Endothelial cell of hepatic sinusoid (primary cell): ENCODE data around the gene MYH15.

Experiments used
- in situ Hi-C: cut with HindIII; loops from 2 replicates; pipeline ENCODE4 v1.10.0; 2017; ENCODE audit warnings: low sequenced_read_pairs

MYH15 gene

DNA sequence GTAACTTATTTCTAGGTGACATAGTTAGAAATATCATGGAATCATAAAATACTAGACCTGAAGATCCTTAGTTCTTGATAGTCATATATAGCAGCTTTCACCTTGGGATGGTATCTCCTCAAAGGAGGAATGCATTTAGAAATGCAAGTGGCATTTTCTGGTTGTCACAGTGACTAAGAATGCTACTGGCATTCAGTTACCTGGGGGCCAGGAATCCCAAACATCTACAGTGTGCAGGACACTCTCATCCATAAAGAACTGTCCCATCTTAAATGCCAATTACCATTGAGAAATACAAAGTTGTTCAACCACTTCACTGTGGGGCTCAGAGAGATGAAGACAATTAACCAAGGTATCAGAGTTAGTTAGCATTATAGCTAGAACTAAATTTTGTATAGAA, 36.7 kb downstream of the MYH15 start:
- in situ Hi-C loops = no loop called here

DNA sequence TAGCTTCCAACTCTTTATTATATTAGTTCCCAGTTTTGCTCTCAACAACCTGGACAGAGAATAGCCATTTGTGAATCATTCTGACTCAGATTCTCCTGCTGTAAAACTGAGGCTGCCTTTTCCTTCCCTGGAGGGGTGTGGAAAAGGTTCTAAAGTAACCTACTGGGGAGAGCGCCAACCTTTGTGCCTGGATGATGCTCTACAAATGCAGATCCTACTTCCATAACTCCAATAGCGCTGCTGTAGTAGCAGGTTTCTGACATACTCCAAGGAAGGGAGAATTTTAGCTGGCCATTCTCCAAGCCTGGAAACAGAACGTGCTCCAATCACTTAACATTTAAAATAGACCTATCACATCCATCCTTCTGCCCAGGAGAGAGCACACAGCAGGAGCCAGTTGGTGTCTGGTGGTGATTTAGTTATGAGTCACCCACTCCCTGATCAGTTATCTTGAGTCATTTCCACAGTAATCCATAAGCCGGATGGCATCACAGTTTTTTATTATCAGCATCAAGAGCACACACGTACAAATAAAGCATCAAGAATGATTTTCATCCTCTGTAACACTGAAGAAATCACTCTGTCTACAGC, 38.3 kb downstream of the MYH15 start:
- in situ Hi-C loops = no loop called here

DNA sequence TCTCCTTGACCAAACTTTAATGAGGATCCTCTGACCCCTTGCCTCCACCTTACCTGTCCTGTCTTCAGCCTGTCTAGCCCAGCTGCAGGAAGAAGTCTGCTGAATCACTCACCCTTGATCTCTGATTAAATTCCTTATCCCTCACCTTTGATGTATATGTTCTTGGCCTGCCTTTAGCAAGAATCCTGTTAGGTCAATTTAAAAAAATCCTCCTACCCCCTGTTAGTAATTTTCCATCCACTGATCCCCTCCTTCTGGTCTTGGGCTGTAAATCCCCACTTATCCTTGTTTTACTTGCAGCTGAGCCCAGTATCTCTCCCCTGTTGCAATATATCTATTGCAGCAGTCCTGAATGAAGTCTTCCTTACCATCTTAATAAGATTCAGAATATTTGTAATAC, 39.0 kb downstream of the MYH15 start:
- in situ Hi-C loops = no loop called here

DNA sequence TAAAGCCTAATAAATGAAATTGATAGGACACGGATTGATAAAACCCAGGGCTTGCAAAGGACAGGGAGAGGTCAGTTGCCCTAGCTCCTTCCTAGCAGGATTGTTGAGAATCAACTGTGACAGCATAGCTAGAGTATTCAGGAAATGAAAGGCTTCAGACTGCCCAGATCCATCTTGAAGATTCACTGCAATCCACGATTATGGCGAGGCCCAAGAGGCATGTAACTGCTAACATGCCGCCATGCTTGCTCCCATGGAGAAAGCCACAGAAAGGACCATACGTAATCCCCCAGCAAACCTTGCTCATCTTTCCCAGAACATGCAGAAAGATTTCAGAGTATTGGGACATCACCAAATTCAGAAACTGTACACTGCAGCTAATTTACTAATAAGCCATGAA, 41.3 kb downstream of the MYH15 start:
- in situ Hi-C loops = no loop called here

DNA sequence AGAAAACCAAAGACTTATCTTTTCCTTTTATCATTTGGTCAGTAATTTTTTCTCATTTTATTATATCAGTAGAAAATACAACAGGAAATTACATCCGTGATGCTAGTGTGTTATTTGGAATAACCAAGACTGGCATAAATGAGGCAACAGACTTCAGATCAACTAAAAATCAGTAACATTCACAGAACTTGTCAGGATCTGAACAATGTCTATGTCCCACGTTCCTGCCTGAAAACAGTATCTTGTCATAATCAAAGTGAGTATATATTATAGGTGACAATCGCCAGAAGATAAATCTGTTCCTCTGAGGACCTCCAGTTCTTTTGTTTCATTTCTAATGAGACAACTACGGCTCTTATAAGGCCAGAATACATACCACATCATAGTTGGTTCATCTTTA, 41.8 kb downstream of the MYH15 start:
- in situ Hi-C loops = no loop called here

DNA sequence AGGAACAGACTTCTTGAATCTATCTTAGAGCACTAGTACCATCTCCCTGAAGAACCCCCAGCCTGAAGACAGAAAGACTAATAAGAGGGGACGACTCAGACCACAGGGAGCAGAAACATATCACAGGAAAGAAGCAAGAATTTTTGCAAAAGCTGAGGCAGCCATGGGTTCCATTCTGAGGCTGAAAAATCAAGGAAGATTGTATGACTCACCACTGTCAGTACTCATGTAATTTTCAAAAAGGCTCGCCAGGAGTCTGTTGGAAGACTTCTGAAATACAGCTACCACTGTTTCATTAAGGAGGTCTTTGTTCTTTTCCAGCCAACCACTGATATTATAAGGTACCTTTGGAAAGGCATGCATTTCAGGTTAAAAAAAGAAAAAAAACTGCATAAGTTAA, 47.5 kb downstream of the MYH15 start:
- in situ Hi-C loops = no loop called here

DNA sequence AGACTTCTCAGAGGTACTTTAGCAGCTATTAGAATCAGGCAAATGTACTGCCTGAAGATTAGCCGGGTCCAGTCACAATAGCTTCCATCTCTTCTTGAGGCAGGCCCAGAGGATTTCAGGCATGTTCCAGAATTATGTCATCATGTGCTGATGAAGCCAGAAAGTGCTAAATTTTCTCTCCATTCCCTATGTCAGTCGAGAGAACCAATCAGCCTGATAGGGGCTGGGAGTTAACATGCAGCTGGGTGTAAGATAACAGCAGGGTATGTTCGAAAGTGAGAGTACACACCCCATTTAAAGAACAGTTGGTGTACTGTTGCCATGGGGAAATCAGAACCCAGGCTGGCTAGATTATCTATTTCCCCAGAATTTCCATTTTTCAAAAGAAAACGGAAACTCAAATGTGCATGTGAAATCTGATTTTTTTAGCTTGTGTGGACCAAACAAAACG, 48.7 kb downstream of the MYH15 start:
- in situ Hi-C loops = no loop called here

DNA sequence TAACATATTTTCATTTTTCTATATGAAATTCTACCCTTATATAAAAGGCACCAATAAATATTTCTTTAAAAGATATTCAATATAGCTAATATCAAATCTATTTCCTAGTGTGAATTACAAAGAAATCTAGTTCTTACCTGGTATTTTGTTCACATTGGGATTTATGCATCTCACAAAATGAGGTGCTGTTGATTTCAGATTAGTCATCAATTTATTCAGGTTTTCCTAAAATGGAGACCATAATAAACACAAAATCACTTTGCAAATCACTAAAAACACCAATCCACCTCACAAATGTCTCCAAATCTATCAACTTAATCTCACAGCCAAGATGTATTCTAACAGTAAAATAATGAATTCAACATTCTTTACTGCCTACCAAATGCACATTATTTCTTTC, 51.2 kb downstream of the MYH15 start:
- in situ Hi-C loops = no loop called here

DNA sequence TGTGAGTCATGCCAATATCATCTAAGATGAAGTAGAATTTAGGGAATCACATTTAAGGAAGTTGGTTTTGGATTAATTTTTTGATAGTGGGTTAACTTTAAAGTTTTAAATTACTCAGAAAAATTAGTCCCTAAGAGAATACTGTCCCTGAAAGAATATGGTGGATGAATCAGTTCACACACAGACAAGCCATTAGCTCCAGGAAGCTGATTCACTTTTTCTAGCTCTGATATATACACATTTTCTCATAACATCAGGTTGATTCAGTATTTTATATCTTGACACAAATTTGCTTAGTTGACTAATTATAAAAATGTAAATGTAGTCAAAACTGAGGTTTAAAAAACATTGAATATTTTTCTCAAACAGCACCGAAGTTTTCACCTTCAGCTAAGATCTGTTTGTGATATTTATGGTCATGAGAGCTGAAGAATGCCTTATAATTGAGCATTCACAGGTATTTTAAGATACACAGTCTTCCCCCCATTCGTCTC, 55.1 kb downstream of the MYH15 start:
- in situ Hi-C loops = no loop called here

DNA sequence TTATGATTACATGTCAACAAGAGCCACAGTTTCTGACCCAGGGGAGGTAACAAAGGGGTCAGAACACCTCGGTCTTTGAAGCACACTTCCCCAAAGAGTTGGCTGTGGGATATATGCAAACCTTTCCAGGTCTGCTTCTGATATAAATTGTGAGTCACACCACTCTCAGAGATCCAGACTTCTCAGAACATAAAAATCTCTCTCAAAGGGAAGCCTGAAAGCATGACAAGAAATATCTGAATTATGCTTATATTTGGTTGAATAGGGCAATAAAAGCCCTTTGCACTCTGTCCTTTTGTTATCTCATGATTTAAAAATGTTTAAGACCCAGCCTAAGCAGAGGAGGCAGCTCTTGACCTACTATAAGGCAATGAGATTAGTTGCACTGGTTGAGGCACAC, 56.8 kb downstream of the MYH15 start:
- in situ Hi-C loops = no loop called here

DNA sequence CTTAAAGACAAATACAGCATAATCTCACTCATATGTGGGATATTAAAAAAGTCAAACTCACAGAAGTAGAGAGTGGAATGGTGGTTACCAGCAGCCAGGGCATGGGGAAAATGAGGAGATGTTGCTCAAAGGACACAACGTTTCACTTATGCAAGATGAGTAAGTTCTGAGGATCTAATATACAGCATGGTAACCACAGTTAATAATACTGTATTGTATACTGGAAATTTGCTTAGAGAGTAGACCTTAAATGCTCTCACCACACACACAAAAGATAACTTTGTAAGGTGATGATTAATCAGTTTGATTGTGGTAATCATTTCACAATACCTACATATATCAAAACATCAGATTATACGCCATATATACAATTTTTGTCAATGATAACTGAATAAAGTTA, 60.0 kb downstream of the MYH15 start:
- in situ Hi-C loops = no loop called here

DNA sequence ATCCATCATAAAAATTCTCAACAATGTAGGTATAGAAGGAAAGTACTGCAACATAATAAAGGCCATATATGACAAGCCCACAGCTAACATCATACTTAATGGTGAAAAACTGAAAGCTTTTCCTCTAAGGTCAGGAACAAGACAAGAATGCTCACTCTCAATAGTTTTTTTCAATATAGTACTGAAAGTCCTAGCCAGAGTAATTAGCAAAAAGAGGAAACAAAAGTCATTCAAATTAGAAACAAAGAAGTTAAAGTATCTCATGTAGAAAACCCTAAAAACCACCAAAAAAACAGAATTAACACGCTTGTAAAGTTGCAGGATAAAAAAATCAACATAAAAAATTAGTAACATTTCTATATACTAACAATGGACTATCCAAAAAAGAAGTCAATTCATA, 61.8 kb downstream of the MYH15 start:
- in situ Hi-C loops = no loop called here

DNA sequence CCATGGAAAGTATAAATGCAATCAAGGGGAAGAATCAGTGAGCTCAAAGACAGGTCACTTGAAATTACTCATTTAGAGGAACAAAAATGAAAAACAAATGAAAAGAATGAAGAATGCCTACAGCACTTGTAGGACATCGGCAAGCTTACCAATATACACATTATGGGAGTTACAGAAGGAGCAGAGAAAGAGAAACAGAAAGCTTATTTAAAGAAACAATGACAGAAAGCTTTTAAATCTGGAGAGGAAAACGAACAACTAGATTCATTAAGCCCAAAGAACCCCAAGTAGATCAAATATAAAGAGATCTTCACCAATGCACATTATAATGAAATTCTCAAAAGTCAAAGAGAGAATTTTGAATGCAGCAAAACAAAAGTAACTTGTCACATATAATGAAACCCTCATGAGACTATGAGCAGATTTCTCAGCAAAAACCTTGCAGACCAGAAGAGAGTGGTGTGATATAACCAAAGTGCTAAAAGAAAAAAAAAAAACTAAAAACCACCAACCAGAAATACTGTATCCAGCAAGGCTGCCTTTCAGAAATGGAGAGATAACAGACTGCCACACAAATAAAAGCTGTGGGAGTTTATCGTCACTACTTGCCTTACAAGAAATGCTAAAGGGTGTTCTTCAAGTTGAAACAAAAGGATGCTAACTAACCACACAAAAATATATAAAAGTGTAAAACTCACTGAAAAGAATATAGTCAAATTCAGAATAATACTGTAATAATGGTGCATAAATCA, 63.1 kb downstream of the MYH15 start:
- in situ Hi-C loops = no loop called here

DNA sequence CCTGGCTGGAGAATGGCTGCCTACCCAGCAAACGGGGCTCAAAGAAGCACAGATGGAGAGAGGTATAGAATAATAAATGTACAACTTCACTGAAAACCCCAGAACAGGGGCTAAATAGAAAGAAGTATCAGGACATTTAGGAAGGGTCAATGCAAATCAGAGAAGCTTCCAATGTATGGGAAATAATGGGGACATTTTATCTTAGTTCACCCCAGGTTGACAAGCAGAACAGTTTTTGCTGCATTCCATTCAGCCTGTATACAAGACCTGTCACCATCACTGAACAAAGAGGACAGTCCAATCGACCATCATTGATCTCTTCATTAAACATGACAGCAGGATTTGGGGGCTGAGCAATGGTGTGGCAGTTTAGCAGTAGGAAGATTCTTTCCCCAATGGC, 68.1 kb downstream of the MYH15 start:
- in situ Hi-C loops = no loop called here

DNA sequence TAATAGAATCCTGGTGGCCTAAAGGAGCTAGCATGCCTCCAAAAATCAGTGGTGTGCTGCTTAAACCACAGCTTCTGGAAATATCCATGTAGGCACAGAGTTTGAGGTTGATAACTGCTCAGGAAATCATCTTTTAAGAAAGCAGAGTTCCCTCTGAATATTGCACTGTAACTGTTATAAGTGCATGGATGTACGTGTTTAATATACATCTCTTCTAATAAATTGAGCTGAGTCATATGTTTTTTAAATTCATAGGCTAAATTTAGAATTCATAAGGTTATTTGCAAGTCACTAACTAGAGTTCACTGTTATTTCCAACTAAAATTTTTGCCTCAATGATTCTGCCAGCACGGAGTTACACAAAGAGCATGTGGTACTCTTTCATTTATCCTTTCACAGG, 68.9 kb downstream of the MYH15 start:
- in situ Hi-C loops = no loop called here

DNA sequence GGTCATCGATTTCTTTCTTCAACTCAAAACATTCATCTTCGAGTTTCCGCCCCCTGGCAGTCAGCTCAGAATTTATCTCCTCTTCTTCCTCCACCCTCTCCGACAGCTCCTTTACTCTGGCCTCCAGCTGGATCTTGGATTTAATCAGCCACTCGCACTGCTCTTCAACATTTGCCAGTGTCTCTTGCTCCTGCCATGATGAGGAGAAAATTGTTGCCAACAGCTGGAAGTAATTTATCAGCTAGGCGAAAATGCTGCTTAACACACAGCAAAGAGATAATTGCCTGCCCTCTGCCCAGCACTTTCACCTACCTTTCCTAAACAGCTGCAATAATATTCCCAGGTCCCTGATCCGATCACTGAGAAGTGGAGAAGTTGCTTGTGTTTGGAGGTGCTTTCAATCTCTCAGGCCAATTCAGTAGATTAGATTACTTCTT, 69.3 kb downstream of the MYH15 start:
- in situ Hi-C loops = no loop called here

DNA sequence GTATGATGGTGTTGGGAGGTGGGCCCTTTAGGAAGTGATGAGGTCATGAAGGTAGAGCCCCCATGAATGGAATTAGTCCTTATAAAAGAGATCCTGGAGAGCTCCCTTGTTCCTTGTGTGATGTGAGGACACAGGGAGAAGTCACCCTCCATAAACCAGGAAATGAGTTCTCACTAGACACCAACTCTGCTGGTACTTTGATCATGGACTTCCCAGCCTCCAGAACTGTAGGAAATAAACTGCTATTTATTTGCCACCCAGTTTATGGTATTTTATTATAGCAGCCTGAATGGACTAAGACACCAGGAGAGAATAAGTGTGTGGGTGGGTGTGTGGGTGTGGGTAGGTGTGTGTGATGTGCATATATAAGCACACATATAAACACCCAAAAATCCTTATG, 71.9 kb downstream of the MYH15 start:
- in situ Hi-C loops = no loop called here

DNA sequence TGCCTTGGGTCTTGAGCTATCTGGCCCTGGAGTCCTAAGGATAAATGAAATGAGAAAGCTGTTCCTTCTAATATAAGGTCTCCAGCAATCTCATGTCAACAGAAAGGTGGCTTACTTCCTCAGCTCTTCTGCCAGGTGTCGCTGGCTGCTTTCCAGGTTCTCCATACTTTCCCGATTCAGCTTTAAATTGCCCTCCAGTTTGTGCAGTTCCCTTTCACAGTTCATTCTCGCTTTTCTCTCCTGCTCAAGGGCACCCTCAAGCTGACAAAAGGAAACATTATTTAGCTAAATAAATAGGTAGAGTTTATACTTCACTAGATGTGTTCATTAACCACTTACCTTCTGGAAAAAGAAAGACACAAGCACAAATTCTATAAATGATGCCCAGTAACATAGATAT, 73.0 kb downstream of the MYH15 start:
- in situ Hi-C loops = no loop called here

DNA sequence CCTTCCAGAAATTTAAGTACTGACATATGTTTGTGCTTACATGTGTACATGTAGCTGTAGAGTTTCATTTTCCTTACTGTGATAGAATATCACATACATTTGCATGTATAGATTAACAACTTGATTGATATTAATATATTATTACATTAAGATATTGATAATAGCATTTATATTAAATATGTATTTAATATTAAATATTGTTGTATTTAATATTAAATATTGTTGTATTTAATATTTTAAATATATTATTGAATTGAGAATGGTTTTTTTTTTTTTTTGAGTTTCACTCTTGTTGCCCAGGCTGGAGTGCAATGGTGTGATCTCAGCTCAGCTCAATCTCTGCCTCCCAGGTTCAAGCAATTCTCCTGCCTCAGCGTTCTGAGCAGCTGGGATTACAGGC, 76.5 kb downstream of the MYH15 start:
- in situ Hi-C loops = no loop called here

DNA sequence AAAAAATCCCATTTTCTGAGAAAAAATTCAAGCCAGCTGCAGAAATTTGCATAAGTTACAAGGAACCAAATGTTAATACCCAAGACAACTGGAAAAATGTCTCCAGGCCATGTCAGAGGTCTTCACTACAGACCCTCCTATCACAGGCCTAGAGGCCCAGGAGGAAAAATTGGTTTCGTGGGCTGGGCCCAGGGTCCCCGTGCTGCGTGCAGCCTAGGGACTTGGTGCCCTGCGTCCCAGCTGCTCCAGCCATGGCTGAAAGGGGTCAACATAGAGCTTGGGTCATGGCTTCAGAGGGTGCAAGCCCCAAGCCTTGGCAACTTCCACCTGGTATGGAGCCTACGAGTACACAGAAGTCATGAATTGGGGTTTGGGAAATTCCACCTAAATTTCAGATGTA, 78.0 kb downstream of the MYH15 start:
- in situ Hi-C loops = no loop called here

DNA sequence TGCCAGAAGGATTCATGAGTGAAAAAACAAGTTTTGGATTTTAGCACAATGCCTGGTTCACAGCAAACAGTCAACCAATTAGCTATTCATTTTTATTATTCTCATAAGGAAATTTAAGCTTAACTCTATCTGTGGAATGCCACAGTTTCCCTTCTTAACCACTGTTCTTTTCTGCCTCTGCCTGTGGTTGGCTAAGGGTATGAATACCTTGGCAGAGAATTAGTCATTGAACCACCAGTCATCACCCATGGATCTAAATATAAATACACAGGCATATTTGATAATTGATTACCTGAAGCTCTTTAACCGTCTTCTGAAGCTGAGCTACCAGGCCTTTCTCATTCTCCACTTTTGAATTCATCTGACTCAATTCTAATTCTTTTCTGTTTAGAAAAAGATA, 79.9 kb downstream of the MYH15 start:
- in situ Hi-C loops = no loop called here

DNA sequence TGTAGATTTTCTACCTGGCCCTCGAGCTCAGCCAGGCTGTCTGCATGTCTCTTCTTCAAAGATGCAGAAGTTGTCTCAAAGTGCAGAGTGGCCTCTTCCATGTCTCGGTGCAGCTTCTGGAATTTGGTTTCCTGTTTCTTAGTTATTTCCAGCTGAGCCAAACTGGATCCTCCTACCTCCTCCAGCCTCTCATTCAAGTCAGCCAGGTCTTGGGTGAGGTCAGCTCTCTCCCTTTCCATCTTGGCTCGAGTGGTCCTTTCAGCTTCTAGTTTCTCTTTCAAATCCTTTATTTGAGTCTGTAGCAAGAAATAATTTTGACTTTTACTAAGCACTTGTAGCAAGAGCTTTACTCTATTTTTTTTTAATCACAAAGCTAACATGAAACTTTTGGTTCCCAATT, 81.8 kb downstream of the MYH15 start:
- in situ Hi-C loops = no loop called here

DNA sequence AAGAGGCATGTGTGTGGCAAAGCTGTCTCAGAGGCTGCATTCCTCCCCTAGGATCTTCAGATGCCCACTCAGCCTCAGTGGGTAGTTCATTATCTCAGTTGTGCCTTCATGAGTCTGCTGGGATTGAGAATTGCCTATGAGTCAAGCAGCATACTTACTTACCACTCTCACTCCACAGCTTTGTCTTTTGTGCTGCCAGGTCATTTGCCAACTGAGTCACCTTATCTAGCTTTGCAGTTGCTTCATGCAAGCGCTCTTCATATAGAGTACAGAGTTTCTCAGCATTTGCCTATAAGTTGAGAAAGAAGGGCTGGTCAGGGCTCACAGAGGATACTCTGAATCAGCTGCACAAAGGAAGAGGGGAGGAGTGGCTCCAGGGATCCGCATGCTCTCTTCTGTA, 89.5 kb downstream of the MYH15 start:
- in situ Hi-C loops = no loop called here
